Mesodermal cell (in vitro differentiated cells): ENCODE measurements around the gene NAALADL2.
"Not testable (repeated sequence)": the region's sequence is repeated elsewhere in the genome, so short reads cannot be mapped to it uniquely, and the experiment has no call there.

Experiments used
- H3K27ac ChIP-seq: 2 replicates; pipeline ENCODE4 v1.7.0; 2013; ENCODE audit warnings: mild to moderate bottlenecking, low read depth, low read length, moderate library complexity; ENCODE audit not compliant: severe bottlenecking
- H3K36me3 ChIP-seq: 2 replicates; pipeline ENCODE4 v1.7.1; 2013; ENCODE audit warnings: mild to moderate bottlenecking, low read length, moderate library complexity; ENCODE audit not compliant: control insufficient read depth, insufficient read depth
- H3K4me1 ChIP-seq: one replicate; pipeline ENCODE4 v1.7.1; 2013; ENCODE audit warnings: mild to moderate bottlenecking, low read length; ENCODE audit not compliant: insufficient read depth, control insufficient read depth, poor library complexity, severe bottlenecking
- H3K4me3 ChIP-seq: 2 replicates; pipeline ENCODE4 v1.7.0; 2013; ENCODE audit warnings: low read length, control low read depth, mild to moderate bottlenecking; ENCODE audit not compliant: insufficient read depth, poor library complexity, severe bottlenecking; ENCODE audit errors: extremely low read depth
- H3K9me3 ChIP-seq: 2 replicates; pipeline ENCODE4 v1.7.1; 2013; ENCODE audit warnings: mild to moderate bottlenecking, low read length, moderate library complexity; ENCODE audit not compliant: control insufficient read depth
- WGBS, 2 experiments: methylation state at CpG; one replicate each; pipeline ENCODE4 v1.1.5; 2013; ENCODE audit warnings: missing lambda C conversion rate in 2 of 2; ENCODE audit not compliant: insufficient coverage in 2 of 2; 5-methylcytosine and 5-hydroxymethylcytosine counted together

Gene NAALADL2

DNA sequence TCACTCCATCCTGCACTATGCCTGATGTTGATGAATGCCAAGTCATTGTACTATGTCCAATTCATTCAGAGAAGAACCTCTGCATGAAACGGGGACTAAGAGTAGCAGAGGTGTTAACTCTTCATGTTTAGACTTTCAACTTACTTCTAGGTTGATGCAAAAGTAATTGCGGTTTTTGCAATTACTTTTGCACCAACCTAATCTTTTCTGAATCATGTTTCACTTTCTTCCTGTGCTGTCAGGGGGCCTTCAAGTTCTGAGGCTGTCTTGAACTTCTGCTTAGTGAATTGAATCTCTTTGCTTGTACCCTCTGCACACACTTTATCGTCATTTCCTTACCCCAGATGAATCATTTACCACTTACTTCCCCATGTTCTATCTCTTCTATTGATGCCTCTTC lies 636.2 kb downstream of the NAALADL2 start:
- Histone ChIP-seq H3K4me3 (no peak overlapping the region), H3K9me3 (no peaks in the 10 kb centered on the region), H3K27ac (no peak overlapping the region), H3K4me1 (no peaks in the 10 kb centered on the region), H3K36me3 (no peaks in the 10 kb centered on the region)
- WGBS, 2 experiments = 80 to 85% methylated on average over 1 to 2 of the region's 3 CpGs

DNA sequence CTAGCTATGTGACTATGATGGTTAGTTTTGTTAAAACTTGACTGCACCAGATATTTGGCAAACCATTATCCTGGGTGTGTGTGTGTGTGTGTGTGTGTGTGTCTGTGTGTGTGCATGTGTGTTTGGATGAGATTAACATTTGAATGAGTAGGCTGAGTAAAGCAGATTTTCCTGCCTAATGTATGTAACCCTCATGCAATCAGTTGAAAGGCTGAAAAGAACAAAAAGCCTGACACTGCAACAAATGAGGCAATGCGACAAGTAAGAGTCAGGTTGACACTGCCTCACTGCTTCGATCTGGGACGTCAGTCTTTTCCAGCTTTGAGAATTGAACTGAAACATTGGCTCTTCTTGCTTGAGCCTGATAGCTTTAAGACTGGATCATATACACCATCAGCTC lies 643.0 kb downstream of the NAALADL2 start:
- 69 to 79% methylated on average over 3 of the region's 3 CpGs for WGBS, 2 experiments

DNA sequence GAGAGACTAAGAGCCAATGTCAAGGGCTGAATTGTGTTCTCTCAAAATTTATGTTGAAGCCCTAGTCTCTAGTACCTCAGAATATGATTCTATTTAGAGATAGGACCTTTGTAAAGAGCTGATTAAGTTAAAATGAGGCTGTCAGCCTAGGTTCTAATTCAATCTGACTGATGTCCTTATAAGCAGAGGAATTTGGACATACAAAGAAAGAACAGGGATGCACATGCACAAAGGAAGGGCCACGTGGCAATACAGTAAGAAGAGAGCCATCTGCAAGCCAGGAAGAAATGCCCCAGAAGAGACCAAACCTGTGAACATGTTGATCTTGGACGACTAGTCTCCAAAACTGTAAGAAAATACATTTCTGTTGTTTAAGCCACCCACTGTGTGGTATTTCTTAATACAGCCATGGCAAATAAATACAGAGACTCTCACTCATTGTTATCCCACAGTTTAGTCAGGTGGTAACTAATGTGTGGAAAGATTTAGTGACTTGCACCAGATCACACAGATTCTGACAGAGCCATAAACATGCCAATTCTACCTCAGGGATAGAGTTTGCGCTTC lies 652.2 kb downstream of the NAALADL2 start:
- WGBS, 2 experiments = 79 to 92% methylated on average over 1 to 3 of the region's 3 CpGs
- H3K4me1 ChIP-seq = no peaks in the 10 kb centered on the region

More for the DNA sequence above, 643.0 kb downstream of the NAALADL2 start:
- no peaks in the 10 kb centered on the region for H3K36me3 ChIP-seq
- no peaks in the 10 kb centered on the region for H3K9me3 ChIP-seq
- H3K4me1 ChIP-seq = no peaks in the 10 kb centered on the region
- H3K27ac ChIP-seq = no peak overlapping the region
- no peak overlapping the region for H3K4me3 ChIP-seq

DNA sequence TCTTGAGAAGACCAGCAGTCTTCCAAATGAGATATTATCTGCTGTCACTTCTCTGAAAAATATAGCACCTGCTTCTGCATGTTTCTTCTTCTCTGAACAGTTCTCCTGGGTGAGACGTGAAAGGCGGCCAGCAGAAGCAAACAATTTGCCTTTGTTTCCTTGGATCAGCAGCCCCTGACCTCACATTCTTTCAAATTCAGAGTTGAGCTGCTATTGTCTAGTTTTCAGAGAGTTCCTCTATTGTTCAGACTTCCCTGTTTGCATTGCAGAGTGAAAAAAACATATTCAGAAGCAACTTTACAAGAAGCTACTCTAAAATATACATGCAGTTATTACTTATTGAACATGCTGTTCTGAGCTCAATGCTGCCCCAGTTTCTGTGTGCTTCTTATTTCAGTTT lies 653.6 kb downstream of the NAALADL2 start:
- 49 to 69% methylated on average over 2 of the region's 2 CpGs for WGBS, 2 experiments

More for the DNA sequence above, 652.2 kb downstream of the NAALADL2 start:
- Histone ChIP-seq H3K4me3 (no peak overlapping the region), H3K27ac (no peak overlapping the region), H3K36me3 (no peaks in the 10 kb centered on the region), H3K9me3 (no peaks in the 10 kb centered on the region)

DNA sequence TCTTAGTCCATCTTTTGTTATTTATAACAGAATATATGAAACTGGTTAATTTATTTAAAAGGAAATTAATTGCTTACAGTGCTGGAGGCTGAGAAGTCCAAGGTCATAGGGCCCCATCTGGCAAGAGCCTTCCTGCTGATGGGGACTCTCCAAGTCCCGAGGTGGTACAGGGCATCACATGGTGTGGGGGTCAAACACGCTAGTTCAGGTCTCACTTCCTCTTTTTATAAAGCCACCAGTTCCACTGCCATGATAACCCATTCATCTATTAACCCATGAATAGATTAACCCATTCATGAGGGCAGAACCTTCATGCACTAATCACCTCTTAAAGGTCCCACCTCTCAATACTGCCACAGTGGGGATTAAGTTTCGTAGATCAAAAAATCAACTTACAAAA lies 659.3 kb downstream of the NAALADL2 start:
- WGBS, 2 experiments = 100% methylated on average over 2 of the region's 3 CpGs
- no peaks in the 10 kb centered on the region for H3K36me3 ChIP-seq
- H3K4me3 ChIP-seq = no peak overlapping the region
- H3K27ac ChIP-seq = no peak overlapping the region
- H3K9me3 ChIP-seq = no peaks in the 10 kb centered on the region
- no peaks in the 10 kb centered on the region for H3K4me1 ChIP-seq

More for the DNA sequence above, 653.6 kb downstream of the NAALADL2 start:
- no peaks in the 10 kb centered on the region for H3K4me1 ChIP-seq
- no peaks in the 10 kb centered on the region for H3K36me3 ChIP-seq
- no peaks in the 10 kb centered on the region for H3K9me3 ChIP-seq
- H3K4me3 ChIP-seq = no peak overlapping the region
- H3K27ac ChIP-seq = no peak overlapping the region

DNA sequence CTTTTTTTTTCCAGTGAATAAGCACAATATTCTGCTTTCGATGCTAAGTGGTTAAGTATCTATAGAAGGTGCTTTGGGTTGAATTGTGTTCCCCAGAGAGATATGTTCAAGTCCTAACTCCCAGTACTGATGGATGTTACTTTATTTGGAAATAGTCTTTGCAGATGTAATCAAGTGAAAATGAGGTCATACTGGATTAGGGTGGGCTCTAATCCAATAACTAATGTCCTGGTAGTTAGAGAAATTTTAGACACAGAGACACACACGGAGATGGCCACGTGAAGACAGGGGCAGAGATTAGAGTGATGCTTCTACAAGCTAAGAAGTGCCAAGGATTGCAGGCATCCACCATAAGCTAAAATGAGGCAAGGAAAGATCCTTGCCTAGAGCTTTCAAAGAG lies 662.3 kb downstream of the NAALADL2 start:
- Histone ChIP-seq H3K36me3 (no peaks in the 10 kb centered on the region), H3K27ac (no peak overlapping the region), H3K9me3 (no peaks in the 10 kb centered on the region), H3K4me1 (no peaks in the 10 kb centered on the region), H3K4me3 (no peak overlapping the region)
- 93 to 100% methylated on average over 2 of the region's 3 CpGs for WGBS, 2 experiments

DNA sequence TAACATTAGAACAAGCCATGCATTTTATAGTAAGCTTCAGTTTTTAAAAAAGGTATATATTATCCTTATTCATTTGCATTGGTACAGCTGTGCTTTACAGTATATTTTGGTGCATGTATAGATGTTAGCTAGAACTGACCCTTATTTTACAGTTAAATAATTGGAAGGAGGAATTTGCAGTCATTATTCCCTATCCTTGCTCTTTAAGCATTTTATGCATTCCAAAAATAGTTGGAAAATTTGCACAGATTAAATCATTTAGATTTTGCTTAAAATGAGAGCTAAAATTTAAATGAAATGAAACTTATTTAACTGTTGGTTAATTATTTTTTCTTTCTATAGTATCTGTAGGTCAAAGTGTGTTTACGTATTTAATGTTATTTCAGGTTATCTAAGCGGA lies 667.1 kb downstream of the NAALADL2 start:
- no peaks in the 10 kb centered on the region for H3K9me3 ChIP-seq
- WGBS, 2 experiments = 100% methylated on average over 1 of the region's 2 CpGs; no CpG with 5 or more reads in 1 of the 2 experiments
- H3K4me1 ChIP-seq = no peaks in the 10 kb centered on the region
- H3K4me3 ChIP-seq = no peak overlapping the region
- no peak overlapping the region for H3K27ac ChIP-seq
- H3K36me3 ChIP-seq = no peaks in the 10 kb centered on the region

DNA sequence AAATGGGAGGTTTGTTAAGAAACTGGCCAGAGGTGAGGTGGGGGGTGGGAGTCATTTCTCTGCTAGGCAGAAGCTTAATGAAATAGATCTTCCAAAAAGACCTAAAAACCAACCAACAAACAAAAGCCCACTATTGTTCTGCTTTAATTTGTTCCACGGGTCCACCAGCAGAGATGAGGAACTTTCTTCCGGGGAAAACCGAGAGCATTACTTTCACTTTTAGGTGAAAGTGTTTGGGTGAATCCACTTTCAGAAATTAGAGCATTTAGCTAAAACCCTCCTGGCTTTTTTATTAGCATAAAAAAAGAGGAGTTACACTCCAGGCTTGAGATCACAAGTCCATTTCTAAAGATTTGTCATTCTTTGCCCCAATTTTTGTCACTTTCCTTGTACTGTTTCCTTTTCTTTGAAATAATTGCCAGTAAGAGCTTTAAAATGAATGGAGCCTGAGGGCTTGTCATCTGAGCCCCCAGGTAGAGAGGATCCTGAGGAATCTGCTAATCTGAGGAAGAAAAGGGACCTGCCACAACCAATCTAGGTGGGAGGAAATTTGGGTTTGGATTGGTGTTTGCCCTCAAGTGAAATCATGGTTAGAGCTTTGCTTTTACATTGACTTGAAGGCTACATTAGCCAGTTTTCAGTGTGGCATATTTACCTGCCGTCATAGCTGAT lies 667.6 kb downstream of the NAALADL2 start:
- WGBS, 2 experiments = 100% methylated on average over 1 of the region's 4 CpGs; no CpG with 5 or more reads in 1 of the 2 experiments
- Histone ChIP-seq H3K36me3 (no peaks in the 10 kb centered on the region), H3K9me3 (no peaks in the 10 kb centered on the region), H3K27ac (no peak overlapping the region), H3K4me1 (no peaks in the 10 kb centered on the region), H3K4me3 (no peak overlapping the region)

DNA sequence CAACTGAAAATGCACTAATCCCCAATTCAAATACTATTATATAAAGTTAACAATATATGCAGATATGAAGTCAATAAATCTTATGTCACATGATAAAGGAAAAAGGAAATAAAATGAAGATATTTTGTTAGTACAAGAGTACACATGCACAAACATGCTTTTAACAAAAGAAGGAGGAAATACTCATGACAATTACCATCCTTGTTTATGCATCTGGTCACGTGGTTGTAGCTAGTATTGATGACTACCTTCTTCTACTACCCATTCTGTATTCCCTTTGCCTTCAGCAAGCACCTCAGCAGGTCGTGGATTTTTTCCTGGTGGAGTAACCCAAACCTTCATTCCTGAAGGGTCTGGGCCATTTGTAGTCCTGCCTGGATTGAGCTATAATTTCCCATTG lies 669.6 kb downstream of the NAALADL2 start:
- H3K4me3 ChIP-seq, H3K36me3 ChIP-seq, H3K27ac ChIP-seq, H3K4me1 ChIP-seq, H3K9me3 ChIP-seq: not testable (repeated sequence)
- WGBS, 2 experiments = 78 to 86% methylated on average over 1 to 2 of the region's 2 CpGs

DNA sequence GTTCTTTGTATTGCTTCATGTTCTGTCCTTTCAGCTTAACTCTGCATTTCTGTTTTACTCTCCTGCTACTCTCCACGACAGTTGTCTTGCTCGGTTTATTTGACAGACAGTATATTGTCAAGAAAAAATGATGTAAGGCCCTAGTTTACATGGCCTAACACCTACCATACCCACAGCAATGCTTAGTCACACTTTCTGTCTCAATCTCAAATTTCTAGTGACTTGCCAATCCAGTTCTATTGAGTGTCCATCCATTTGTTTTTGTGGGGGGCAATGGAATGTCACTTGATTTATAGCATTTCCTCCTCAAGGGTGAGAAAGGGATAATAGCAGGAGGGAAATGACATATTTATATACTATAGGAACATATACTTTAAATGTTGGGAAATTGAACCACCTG lies 676.2 kb downstream of the NAALADL2 start:
- H3K4me3 ChIP-seq = no peak overlapping the region
- no peak overlapping the region for H3K27ac ChIP-seq
- 92 to 100% methylated on average over 2 of the region's 2 CpGs for WGBS, 2 experiments
- H3K9me3 ChIP-seq = no peaks in the 10 kb centered on the region
- H3K36me3 ChIP-seq = no peaks in the 10 kb centered on the region
- no peaks in the 10 kb centered on the region for H3K4me1 ChIP-seq

DNA sequence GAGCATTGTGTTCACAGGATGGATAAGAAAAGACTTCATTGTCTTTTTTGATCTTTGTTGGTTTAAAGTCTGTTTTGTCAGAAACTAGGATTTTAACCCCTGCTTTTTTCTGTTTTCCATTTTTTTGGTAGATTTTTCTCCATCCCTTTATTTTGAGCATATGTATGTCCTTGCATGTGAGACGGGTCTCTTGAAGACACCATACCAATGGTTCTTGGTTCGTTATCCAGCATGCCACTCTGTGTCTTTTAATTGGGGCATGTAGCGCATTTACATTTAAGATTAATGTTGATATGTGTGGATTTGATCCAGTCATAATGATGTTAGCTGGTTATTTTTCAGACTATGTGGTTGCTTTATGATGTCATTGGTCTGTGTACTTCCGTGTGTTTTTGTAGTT lies 687.0 kb downstream of the NAALADL2 start:
- Histone ChIP-seq H3K9me3 (no peaks in the 10 kb centered on the region), H3K36me3 (no peaks in the 10 kb centered on the region), H3K4me3 (no peak overlapping the region), H3K27ac (no peak overlapping the region), H3K4me1 (no peaks in the 10 kb centered on the region)
- WGBS, 2 experiments = 80 to 88% methylated on average over 1 to 3 of the region's 4 CpGs
